Stimulated activated CD4-positive, alpha-beta T cell treated with anti-CD3 and anti-CD28 coated beads, Interleukin-15, amount 100 ng/mL, for 48 hours (primary cell): ENCODE results near the gene TIMM44.
"Not testable (repeated sequence)": the region's sequence is repeated elsewhere in the genome, so short reads cannot be mapped to it uniquely, and the experiment has no call there.

Experiments used
- DNase-seq, 2 donors: peaks; one replicate each; pipeline ENCODE4 v3.0.0-alpha.2; 2020; ENCODE audit warnings: low read depth in 2 of 2

TIMM44 gene

GRCh38 chr19:7977021-7977722 is 33.7 kb upstream of the TIMM44 start:
- DNase-seq = no peak

GRCh38 chr19:7976461-7976860 is 33.0 kb upstream of the TIMM44 start:
- no peak for DNase-seq

- no peak for DNase-seq
Observed at GRCh38 chr19:7975037-7975436, 31.6 kb upstream of the TIMM44 start.

- no peak for DNase-seq
Observed at GRCh38 chr19:7973883-7974282, 30.4 kb upstream of the TIMM44 start.

GRCh38 chr19:7971553-7972520 is 28.4 kb upstream of the TIMM44 start:
- no peak for DNase-seq

GRCh38 chr19:7970716-7971448 is 27.4 kb upstream of the TIMM44 start:
- peak in 1 of 2 donors; percentile 15 for DNase-seq

- DNase-seq = no peak
Observed at GRCh38 chr19:7969555-7969939, 26.1 kb upstream of the TIMM44 start.

GRCh38 chr19:7968796-7969554 is 25.5 kb upstream of the TIMM44 start:
- DNase-seq = no peak

- no peak for DNase-seq
Observed at GRCh38 chr19:7968008-7968795, 24.7 kb upstream of the TIMM44 start.

GRCh38 chr19:7965921-7966665 is 22.6 kb upstream of the TIMM44 start:
- no peak for DNase-seq

GRCh38 chr19:7965259-7965841 is 21.9 kb upstream of the TIMM44 start:
- no peak for DNase-seq

- DNase-seq = no peak
Observed at GRCh38 chr19:7963566-7963965, 20.1 kb upstream of the TIMM44 start.

GRCh38 chr19:7962644-7963268 is 19.3 kb upstream of the TIMM44 start:
- DNase-seq = no peak

GRCh38 chr19:7961920-7962626 is 18.6 kb upstream of the TIMM44 start:
- DNase-seq = no peak

- DNase-seq = not testable (repeated sequence)
Observed at GRCh38 chr19:7961082-7961481, 17.6 kb upstream of the TIMM44 start.

- no peak for DNase-seq
Observed at GRCh38 chr19:7959211-7959610, 15.7 kb upstream of the TIMM44 start.

- no peak for DNase-seq
Observed at GRCh38 chr19:7955696-7956095, 12.2 kb upstream of the TIMM44 start.

GRCh38 chr19:7953576-7953975 is 10.1 kb upstream of the TIMM44 start:
- DNase-seq = no peak
